ENCODE measurements around the gene ADAM12. TPM values are rescaled to one million over a fixed set of nuclear protein-coding genes. Genes with fewer than 3 reads are reported as not detected.

ADAM12 gene
- total and polyA plus RNA-seq, 9 of the 15 experiments (the other 6 are each of a cell fraction or from before 2014, with no cell fraction given): not detected

DNA sequence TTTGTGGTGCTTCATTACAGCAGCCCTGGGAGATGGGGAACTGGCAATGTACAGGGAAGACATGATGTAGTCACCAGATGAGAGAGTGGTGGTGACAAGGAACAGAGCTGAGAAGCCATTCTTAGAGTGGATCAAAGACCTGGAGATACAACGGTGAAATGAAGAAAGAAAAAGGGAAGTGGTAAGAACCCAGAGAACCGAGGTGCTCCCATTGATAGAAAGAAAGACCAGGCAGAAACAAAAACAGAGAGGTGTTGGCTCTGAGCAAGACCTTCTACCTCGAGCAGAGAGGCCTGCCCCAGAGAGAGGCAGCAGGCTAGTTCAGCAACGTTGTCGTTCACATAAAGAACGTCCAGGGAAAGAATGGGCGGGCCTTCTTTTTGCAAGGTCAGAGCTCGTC is 186.7 kb downstream of the ADAM12 start (continued):
- TF ChIP-seq, protein P1, sequence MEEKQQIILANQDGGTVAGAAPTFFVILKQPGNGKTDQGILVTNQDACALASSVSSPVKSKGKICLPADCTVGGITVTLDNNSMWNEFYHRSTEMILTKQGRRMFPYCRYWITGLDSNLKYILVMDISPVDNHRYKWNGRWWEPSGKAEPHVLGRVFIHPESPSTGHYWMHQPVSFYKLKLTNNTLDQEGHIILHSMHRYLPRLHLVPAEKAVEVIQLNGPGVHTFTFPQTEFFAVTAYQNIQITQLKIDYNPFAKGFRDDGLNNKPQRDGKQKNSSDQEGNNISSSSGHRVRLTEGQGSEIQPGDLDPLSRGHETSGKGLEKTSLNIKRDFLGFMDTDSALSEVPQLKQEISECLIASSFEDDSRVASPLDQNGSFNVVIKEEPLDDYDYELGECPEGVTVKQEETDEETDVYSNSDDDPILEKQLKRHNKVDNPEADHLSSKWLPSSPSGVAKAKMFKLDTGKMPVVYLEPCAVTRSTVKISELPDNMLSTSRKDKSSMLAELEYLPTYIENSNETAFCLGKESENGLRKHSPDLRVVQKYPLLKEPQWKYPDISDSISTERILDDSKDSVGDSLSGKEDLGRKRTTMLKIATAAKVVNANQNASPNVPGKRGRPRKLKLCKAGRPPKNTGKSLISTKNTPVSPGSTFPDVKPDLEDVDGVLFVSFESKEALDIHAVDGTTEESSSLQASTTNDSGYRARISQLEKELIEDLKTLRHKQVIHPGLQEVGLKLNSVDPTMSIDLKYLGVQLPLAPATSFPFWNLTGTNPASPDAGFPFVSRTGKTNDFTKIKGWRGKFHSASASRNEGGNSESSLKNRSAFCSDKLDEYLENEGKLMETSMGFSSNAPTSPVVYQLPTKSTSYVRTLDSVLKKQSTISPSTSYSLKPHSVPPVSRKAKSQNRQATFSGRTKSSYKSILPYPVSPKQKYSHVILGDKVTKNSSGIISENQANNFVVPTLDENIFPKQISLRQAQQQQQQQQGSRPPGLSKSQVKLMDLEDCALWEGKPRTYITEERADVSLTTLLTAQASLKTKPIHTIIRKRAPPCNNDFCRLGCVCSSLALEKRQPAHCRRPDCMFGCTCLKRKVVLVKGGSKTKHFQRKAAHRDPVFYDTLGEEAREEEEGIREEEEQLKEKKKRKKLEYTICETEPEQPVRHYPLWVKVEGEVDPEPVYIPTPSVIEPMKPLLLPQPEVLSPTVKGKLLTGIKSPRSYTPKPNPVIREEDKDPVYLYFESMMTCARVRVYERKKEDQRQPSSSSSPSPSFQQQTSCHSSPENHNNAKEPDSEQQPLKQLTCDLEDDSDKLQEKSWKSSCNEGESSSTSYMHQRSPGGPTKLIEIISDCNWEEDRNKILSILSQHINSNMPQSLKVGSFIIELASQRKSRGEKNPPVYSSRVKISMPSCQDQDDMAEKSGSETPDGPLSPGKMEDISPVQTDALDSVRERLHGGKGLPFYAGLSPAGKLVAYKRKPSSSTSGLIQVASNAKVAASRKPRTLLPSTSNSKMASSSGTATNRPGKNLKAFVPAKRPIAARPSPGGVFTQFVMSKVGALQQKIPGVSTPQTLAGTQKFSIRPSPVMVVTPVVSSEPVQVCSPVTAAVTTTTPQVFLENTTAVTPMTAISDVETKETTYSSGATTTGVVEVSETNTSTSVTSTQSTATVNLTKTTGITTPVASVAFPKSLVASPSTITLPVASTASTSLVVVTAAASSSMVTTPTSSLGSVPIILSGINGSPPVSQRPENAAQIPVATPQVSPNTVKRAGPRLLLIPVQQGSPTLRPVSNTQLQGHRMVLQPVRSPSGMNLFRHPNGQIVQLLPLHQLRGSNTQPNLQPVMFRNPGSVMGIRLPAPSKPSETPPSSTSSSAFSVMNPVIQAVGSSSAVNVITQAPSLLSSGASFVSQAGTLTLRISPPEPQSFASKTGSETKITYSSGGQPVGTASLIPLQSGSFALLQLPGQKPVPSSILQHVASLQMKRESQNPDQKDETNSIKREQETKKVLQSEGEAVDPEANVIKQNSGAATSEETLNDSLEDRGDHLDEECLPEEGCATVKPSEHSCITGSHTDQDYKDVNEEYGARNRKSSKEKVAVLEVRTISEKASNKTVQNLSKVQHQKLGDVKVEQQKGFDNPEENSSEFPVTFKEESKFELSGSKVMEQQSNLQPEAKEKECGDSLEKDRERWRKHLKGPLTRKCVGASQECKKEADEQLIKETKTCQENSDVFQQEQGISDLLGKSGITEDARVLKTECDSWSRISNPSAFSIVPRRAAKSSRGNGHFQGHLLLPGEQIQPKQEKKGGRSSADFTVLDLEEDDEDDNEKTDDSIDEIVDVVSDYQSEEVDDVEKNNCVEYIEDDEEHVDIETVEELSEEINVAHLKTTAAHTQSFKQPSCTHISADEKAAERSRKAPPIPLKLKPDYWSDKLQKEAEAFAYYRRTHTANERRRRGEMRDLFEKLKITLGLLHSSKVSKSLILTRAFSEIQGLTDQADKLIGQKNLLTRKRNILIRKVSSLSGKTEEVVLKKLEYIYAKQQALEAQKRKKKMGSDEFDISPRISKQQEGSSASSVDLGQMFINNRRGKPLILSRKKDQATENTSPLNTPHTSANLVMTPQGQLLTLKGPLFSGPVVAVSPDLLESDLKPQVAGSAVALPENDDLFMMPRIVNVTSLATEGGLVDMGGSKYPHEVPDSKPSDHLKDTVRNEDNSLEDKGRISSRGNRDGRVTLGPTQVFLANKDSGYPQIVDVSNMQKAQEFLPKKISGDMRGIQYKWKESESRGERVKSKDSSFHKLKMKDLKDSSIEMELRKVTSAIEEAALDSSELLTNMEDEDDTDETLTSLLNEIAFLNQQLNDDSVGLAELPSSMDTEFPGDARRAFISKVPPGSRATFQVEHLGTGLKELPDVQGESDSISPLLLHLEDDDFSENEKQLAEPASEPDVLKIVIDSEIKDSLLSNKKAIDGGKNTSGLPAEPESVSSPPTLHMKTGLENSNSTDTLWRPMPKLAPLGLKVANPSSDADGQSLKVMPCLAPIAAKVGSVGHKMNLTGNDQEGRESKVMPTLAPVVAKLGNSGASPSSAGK (IDR thresholded peaks at IDR 0.05): peak; percentile 26; the same call in 1 of the 2 replicates
- TF ChIP-seq ZBED1 (IDR thresholded peaks at IDR 0.05) (no peak), TRIM24 (IDR thresholded peaks at IDR 0.05) (no peak), CXXC5 (CRISPR knock-in tag; IDR thresholded peaks at IDR 0.05) (0 out of 2 replicates have a peak, but pooled peaks have one; percentile 12), NFATC3 (IDR thresholded peaks at IDR 0.05) (no peak)
- TF ChIP-seq, protein P2, sequence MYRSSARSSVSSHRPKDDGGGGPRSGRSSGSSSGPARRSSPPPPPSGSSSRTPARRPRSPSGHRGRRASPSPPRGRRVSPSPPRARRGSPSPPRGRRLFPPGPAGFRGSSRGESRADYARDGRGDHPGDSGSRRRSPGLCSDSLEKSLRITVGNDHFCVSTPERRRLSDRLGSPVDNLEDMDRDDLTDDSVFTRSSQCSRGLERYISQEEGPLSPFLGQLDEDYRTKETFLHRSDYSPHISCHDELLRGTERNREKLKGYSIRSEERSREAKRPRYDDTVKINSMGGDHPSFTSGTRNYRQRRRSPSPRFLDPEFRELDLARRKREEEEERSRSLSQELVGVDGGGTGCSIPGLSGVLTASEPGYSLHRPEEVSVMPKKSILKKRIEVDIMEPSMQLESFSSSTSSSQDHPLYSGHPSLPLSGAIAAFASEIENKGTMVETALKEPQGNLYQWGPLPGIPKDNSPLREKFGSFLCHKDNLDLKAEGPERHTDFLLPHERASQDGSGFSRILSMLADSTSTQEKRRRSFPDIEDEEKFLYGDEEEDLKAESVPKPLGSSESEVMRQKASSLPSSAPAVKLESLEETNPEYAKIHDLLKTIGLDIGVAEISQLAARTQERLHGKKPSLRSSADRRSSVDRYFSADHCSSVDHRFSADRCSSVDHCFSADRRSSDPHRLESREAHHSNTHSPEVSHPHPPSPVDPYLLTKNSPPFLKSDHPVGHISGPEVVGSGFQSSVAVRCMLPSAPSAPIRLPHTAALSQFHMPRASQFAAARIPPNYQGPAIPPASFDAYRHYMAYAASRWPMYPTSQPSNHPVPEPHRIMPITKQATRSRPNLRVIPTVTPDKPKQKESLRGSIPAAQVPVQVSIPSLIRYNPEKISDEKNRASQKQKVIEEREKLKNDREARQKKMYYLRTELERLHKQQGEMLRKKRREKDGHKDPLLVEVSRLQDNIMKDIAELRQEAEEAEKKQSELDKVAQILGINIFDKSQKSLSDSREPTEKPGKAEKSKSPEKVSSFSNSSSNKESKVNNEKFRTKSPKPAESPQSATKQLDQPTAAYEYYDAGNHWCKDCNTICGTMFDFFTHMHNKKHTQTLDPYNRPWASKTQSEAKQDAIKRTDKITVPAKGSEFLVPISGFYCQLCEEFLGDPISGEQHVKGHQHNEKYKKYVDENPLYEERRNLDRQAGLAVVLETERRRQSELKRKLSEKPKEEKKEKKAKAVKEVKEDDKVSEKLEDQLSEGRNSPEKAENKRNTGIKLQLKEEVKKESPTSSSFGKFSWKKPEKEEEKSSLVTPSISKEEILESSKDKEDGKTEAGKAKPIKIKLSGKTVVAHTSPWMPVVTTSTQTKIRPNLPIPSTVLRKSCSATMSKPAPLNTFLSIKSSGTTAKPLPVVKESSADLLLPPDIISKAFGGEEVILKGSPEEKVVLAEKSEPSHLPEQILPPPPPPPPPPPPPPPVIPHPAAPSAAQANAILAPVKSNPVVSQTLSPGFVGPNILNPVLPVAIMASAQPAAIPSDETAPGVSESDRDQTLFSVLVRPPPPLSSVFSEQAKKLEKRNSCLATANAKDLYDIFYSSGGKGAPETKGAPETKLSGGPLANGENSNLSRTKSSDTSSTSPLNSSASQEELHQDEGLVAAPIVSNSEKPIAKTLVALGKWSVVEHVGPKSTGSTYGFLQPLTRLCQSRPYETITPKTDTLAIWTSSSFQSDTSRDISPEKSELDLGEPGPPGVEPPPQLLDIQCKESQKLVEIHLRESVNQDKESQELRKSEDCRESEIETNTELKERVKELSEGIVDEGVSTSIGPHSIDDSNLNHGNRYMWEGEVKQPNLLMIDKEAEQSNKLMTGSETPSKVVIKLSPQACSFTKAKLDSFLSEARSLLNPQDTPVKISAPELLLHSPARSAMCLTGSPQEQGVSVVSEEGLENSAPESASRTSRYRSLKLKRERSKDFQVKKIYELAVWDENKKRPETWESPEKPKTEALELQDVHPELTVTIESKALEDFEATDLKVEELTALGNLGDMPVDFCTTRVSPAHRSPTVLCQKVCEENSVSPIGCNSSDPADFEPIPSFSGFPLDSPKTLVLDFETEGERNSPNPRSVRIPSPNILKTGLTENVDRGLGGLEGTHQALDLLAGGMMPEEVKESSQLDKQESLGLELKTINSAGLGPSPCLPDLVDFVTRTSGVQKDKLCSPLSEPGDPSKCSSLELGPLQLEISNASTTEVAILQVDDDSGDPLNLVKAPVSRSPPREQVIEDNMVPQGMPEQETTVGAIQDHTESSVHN (IDR thresholded peaks at IDR 0.05; ENCODE audit: borderline replicate concordance in 1 of 2, low read depth in 1 of 2): no peak
- TF ChIP-seq, protein P3, sequence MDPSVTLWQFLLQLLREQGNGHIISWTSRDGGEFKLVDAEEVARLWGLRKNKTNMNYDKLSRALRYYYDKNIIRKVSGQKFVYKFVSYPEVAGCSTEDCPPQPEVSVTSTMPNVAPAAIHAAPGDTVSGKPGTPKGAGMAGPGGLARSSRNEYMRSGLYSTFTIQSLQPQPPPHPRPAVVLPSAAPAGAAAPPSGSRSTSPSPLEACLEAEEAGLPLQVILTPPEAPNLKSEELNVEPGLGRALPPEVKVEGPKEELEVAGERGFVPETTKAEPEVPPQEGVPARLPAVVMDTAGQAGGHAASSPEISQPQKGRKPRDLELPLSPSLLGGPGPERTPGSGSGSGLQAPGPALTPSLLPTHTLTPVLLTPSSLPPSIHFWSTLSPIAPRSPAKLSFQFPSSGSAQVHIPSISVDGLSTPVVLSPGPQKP (CRISPR knock-in tag; IDR thresholded peaks at IDR 0.05): no peak

All from K562 (cell line).